GM21576 (cell line): ENCODE measurements around the gene CLDN10.
"Not testable (repeated sequence)": the region's sequence is repeated elsewhere in the genome, so short reads cannot be mapped to it uniquely, and the experiment has no call there.

Experiments used
- ATAC-seq: cut with Tn5 transposase; IDR thresholded peaks from one replicate; pipeline ENCODE4 v1.9.1; 2021; ENCODE audit warnings: mild to moderate bottlenecking, moderate library complexity; ENCODE audit not compliant: unreplicated experiment

Gene CLDN10

DNA sequence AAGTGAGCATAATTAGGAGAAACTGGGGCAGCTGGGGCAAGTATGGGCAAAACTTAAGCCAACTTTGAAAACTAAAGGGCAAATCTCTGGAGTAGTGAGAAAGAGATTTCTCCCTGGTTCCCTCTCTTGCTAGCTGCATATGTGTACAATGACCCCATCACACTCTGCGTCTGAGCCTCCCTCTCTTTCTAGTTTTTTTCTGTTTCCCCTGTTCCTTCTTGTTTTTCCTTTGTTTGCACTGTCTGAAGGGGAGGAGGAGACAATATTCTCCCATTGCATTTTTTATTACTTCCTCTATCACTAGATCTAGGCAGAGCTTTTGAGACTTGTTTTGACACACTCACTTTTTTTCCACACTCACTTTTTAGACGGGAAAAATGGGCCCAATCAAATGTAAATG, 11.2 kb upstream of the CLDN10 start:
- ATAC-seq: no peak

DNA sequence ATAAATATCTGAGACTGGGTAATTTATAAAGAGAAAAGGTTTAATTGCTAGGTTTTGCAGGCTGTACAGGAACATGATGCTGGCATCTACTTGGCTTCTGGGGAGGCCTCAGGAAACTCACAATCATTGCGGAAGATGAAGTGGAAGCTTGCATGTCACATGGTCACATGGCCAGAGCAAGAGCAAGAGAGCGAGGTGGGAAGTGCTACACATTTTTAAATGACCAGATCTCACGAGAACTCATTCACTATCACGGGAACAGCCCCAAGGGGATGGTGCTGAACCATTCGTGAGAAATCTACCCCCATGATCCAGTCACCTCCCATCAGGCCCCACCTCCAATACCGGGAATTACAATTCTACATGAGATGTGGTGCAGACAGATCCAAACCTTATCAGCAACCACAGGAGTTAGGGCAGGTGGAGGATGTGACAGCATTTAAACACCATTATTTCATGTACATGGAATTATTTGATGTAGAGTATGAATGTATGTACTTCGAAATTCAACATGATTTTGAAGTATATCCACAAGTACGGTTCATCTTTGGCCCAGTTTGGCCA, 10.5 kb upstream of the CLDN10 start:
- ATAC-seq: no peak

DNA sequence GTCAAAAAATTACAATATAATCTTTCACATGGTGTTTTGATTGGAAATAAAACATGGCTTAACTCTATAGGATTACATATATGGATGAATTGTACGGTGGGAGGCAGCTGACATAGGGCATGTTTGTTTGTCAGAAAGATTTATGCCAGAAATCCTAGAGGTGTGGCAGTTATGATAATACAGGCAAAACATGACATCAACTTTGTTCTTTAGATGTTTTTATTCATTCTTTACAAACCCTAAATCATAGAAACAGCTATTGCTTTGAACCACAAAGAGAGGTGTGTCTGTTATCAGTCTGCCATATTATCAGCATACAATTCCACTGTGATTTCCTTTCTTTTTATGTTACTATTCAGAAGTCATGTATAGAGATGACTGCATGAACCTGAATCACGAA, 8.2 kb upstream of the CLDN10 start:
- no peak for ATAC-seq

DNA sequence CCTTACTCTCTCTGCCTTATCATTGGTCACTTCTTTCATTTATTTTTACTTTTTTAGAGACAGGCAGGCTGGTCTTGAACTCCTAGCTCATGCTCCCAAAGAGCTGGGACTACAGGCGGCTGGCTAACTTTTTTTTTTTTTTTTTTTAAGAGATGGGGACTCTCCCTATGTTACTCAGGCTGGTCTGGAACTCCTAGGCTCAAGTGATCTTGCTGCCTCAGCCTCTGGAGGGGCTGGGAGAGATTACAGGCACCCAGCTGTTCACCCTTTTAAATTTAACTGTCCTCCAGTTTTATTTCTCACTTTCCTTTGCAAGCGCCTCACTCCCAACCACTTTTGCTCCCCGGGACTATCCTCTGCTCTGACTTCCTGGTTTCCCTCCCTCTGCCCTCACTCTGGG, 5.6 kb upstream of the CLDN10 start:
- ATAC-seq: no peak

DNA sequence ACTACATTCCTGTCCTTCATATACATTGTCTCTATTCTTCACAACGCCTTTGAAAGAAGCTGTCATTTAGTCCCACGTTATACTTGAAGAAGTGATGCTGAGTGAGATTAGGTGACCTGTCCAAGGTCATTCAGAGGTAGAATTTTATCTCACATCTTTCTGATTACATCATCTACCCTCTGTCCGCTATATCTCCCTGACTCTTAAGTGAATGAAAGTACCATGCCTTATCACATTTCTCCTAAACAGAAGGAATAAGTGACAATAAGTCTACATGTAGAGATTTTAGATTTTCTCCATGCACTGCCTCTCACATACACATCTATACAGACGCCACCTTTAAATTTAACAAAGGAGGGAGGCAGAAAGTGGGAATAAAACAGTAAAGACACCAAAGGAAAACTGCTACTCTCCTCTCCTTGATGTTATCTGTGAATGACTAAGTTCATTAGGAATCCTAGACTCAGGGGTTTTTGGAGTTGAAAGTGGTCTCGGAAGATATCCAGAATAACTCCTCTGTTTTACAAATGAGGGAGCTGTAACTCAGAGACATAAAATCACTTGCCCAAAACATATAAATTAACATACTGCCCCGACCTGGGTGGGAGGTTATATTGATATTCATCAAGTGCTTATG, 4.9 kb upstream of the CLDN10 start:
- no peak for ATAC-seq

DNA sequence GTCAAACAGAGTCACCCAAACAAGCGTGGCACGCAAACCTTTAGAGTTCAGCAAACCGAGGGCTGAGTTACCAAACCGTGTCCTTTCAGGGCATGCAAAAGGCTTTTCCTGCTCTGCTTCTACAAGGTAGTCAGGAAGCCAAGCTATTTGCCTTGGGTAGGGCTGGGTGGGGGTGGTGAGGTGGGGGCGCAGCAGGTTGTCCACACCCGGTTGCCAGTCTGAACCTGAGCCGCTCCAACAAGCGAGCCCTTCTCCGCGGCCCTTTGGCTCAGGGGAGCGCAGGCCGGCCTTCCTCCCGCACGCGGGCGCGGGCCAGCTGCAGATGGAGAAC, 347 bp upstream of the CLDN10 start:
- no peak for ATAC-seq

DNA sequence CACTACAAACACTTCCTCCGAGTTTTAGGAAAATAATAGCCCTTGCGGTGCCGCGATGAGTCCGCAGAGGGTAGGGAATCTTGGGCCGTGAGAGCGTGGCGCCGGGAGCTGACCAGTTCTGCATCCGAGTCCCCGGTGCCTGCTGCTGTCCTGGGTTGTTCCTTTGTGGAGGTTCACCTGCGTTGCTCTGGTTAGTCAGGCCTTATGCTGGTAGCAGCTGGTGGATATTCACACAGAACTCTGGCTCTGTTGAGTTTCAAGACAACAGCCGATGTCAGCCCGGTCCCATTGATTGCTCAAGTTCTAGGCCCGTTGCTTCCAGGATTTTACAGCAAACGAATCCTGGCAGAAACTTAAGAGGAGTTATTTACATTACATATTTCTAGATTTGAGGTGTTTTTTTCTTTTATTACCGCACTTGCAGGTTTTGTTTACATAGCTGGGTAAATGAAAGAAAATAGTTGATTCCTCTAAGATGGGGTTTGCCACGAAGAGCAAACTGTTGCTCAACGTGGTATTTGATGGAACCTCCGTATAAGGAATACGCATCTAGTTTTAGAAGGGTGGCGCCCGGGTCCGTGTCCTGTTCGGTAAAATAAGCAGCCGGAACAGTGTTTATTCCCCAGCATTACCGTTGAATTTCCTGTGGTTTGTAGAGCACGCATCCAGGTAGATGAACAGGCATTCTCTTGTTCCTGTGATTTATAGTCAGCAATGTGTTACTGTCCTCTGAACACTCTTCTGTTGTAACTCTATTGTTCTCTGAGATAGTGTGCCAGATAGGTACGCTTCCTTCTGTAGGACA, 1.3 kb downstream of the CLDN10 start:
- no peak for ATAC-seq

DNA sequence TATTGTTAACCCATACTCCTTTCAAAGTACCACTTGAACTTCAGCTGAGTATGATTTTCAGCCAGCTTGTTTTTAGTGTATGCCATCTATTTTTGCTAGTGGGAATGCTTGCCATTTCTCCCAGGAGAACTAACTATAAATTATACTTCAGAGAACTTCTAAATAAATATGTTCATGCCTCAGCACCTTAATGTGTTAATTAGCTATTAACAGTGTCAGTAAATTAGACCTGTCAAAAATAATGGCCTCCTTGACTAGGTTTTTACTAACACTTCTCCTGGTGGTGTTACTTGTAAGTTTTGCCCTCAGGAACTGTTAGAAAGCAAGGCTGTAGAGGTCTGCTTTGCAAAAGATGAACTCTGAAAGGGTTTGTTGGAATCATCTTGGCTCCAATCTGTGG, 4.5 kb downstream of the CLDN10 start:
- ATAC-seq: no peak

DNA sequence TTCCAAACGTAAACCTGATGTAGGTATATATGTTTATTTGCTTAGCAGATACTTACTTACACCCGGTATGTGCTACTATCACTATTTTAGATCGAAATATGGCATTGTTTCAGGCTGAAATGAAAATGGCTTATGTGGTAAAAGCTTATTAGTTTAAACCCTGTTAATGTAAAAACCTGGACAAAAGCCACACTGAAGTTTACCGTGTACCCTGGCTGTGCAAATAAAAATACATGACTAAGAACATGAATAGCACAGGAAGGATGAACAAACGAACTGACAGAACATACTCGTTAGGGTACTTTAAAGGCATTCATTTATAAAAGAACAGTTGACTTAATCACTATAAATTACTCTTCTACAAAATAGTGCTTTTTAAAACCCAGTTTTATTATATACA, 6.6 kb downstream of the CLDN10 start:
- no peak for ATAC-seq

DNA sequence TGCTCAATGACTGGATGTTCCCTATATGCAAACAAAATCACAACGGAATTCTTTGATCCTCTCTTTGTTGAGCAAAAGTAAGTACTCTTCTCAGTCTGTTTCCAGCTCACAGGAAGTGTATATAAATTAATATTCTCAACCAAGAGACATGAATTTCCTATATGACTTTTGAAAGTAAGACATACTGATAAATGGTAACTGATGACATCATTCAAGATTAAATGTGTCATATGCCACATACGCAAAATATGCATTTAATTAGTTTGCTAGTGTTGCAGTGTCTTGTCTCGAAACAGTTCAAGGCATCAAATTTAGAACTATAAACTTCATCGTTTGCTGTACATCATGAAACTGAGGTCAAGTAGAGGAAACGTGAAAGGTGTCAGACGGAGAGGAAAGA, 7.9 kb downstream of the CLDN10 start:
- no peak for ATAC-seq

DNA sequence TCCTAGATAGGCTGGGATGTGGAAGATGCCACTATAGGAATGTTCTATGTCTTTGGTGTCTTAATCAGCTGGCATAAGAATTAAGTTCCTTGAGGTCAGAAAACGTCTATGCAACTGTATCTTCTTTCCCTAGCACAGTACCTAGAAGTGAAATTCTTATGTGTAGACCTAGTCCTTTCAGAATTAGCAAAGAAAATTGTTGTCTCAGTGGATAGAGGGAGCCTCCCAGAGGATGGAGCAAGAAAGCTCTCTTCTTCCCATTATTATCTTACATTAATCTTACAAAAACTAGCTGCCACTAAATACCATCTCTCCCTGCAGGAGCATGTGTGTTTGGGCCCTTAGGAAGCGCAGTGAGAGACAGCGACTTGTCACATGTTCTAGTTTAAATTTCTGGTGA, 11.6 kb downstream of the CLDN10 start:
- no peak for ATAC-seq

DNA sequence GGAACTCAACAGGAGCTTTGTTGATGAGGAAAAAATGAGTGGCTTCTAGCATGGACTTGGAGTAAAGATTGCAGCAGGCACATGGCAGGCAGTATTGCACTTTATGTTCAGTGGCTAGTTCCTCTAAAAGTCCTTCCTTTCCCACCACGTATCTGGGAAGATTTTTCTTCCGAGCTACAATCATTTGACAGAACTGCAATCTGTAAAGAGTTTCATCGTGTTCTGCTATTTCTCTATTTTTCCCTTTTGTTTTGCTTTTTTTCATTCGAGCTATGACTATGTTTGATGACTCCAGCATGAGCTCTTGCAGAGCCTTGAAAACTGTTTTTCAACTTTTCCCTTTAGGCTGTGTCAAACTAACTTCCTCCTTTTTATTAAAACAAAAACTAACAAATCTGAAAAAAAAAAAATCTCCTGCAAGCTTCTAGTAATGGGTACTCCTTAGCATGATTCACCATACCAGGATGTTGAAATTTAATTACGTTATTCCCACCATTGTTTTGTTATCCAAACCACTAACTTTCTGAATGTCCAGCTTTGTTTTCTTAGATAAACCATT, 12.3 kb downstream of the CLDN10 start:
- no peak for ATAC-seq

DNA sequence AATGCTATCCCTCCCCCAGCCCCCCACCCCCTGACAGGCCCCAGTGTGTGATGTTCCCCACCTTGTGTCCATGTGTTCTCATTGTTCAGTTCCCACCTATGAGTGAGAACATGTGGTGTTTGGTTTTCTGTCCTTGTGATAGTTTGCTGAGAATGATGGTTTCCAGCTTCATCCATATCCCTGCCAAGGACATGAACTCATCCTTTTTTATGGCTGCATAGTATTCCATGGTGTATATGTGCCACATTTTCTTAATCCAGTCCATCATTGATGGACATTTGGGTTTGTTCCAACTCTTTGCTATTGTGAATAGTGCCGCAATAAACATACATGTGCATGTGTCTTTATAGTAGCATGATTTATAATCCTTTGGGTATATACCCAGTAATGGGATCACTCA, 13.2 kb downstream of the CLDN10 start:
- ATAC-seq: not testable (repeated sequence)

DNA sequence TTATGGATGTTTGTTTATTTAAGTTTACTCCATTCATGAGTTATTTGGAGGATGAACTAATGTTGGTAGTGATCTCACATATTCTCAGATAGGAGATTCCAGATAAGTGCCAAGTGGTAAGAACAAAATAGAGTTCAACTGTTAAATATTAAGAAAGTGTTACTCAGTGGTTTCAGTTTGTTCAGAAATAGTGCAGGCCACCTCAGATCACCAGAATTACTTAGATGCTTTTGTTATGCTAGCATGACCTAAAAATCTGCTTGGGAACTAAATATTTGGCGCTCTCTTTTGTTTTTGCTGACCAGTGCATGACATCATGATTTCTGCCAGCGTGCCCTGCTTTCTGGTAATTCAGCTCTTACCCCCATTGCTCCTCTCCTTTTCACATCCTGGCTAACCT, 15.6 kb downstream of the CLDN10 start:
- no peak for ATAC-seq

DNA sequence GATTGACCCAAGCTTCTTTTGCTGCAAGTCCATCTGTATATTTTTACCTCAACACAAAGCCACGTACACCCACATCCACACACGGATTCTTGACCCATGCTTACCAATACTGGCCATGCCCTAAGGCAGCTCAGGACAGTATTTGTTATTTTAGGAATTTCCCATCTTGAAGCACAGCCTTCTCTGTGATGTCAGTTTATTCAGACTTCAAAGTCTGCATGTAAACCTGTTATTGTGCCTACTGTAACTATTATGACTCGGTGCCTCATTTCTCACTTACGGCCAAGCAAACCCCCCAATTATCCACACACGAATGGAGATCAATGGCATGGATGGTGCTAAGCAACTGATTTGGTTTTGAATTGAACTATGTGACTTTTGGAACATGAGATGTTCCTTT, 17.5 kb downstream of the CLDN10 start:
- no peak for ATAC-seq

DNA sequence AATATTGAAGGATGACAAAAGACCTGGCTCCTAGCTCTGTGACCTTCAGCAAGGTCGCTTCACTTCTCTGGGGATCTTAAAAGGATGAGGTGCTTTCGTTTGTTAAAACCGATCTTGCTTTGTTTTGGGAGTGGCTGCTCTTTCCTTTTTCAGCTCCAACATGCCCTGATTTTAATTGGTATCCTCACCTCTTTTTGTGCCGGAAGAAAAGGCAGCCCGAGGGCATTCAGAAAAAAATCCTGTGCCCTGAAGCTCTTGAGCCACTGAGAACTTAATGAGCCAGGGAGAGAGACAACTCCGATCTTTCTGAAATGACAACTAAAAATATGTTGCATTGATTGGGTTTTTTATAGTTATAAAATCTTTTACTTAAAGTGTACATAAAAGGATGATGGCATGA, 19.4 kb downstream of the CLDN10 start:
- ATAC-seq: no peak

DNA sequence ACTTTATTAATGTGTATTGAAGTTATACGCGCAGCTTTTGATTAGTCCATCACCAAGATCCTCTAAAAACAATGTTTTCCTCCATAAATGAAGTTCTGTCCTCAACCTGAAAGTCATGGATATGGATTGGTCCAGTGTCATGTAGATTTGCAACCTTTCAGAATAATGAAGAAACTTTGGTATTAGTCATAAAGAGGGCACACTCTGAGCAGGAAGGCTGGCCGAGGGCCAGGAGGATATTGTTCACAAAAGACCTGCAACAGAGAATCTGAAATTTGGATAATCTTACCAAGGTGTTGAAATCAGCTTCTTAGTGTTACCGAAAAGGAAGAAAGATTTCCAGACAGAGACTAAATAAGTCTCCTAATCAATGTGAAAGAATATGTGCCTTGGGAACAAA, 20.7 kb downstream of the CLDN10 start:
- no peak for ATAC-seq

DNA sequence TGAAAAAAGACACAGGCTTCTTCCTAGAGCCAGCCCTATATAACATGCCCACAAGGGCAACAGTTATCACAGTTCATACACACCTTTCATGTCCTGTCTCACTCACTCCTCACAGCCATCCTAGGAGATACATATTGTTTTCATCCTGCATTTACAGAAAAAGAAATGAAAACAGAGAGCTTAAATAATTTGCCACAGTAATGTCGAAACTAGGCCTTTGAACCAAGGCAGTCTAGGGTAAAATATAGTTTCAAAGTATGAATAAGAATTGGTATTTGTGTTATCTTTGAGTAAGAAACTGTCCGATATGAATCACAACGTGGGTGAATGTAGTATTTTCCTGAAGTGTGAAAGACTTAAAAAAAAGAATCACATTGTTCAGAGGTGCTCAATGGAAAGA, 26.8 kb downstream of the CLDN10 start:
- ATAC-seq: peak; percentile 79

DNA sequence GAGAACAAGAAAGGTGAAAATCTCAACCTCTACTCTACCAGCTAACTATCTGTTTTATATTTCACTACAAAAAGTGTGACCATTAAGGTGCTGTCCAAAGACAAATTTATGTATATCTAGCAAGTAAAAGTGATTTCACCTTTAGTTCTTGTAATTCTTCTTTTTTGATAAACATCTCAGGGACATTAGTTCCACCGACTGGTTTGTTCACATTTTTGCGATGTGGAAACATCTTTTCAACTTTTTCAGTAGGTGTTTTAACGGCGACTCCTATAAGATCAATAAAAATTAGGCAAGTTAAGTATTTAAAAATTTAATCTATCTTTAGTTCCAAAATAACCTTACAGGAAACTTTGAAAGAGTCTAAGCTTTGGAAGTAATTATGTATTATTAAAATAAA, 33.3 kb downstream of the CLDN10 start:
- ATAC-seq: no peak

DNA sequence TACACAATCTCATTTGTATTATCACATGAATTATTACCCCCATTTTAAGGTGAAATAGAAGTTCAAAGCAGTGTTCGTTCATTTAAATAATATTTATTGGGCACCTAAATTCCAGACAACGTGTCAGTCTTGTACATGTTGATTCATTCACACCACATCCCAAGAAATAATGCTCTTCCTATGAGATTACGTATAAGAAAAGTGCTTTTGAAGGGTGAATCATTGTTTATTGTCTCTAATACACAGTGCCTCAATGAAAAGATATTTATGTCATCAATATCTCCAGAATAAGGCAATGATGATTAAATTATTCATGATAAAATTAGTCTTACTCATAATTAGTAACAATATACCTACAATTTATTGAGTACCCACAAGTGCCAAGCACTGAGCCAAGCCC, 35.6 kb downstream of the CLDN10 start:
- ATAC-seq: no peak

DNA sequence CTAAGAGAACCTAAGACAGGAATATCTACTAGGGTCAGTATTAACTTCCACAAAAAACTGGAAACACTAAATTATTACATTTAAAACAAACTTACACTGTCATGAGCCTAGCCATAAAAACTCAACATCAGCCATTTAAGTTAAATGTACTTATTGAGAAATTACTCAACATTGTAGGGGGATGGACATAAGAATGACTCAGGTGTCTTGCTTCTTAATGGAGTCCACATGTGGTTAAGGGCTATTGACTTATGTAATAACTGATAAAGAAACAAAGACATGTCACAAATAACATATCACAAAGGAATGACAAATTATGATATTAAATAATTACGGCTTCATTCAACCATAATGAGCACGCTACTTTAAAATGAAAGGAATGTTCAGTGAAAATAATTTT, 36.2 kb downstream of the CLDN10 start:
- no peak for ATAC-seq

DNA sequence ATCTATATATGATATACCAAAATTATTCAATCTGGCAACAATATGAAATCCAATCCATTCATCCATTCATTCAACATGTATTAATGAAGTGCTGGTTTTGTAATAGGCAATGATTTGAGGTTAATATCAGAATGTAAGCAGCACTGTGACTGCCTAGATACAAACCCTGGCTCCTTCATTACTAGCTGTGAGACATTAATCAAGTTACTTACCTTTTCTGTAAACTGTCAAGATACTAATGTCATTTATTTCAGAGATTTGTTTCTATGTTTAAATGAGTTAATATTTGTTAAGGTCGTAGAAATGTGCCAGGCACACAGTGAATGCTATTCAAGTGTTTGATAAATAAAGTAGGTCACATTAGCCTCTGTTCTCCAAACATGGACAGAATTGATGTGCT, 40.9 kb downstream of the CLDN10 start:
- ATAC-seq: no peak
